ENCODE measurements around the gene PALMD. TPM values are rescaled to one million over a fixed set of nuclear protein-coding genes. Genes with fewer than 3 reads are reported as not detected.

PALMD gene
- total RNA-seq, 1 donor from 2014 or later, result 1.4 TPM

- no peak for DNase-seq (ENCODE audit: low read depth)
- no peak for TF ChIP-seq CTCF (conservative IDR thresholded peaks at IDR 0.05; ENCODE audit: low read depth, low read length)
- H3K4me3 ChIP-seq (ENCODE audit: low read depth, low read length), result no peak overlapping the region
Observed at GRCh38 chr1:99702221-99702620, 56.3 kb downstream of the PALMD start.

DNA sequence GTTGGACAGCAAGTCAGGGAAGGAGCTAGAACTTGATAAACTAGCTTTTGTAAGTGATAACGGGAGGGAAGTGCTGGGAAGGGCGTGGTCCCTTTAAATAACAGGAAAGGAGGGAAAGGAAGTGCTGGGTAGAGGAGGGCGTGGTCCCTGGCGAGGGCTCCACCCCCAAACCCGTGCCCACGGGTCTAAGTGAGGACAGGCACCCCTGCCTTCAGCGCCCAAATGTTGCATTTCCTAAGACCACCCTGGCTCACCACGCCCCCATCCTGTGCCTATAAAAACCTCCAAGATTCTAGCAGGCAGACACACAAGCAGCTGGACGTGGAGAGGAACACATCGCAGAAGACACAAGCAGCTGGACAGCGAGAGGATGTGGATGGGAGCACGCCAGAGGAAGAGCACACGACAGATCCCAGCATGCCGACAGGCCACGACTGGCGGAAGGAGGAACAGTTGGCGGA, 58.5 kb downstream of the PALMD start:
- no peak overlapping the region for H3K4me3 ChIP-seq (ENCODE audit: low read depth, low read length)
- TF ChIP-seq CTCF (conservative IDR thresholded peaks at IDR 0.05; ENCODE audit: low read depth, low read length), result no peak
- no peak for DNase-seq (ENCODE audit: low read depth)

- DNase-seq (ENCODE audit: low read depth), result no peak
- TF ChIP-seq CTCF (conservative IDR thresholded peaks at IDR 0.05; ENCODE audit: low read depth, low read length), result no peak
- no peak overlapping the region for H3K4me3 ChIP-seq (ENCODE audit: low read depth, low read length)
Observed at GRCh38 chr1:99705385-99705784, 59.5 kb downstream of the PALMD start.

- H3K4me3 ChIP-seq (ENCODE audit: low read depth, low read length), result no peak overlapping the region
- DNase-seq (ENCODE audit: low read depth), result no peak
- TF ChIP-seq CTCF (conservative IDR thresholded peaks at IDR 0.05; ENCODE audit: low read depth, low read length), result peak; percentile 84
Observed at GRCh38 chr1:99707535-99708142, 61.7 kb downstream of the PALMD start.

- H3K4me3 ChIP-seq (ENCODE audit: low read depth, low read length), result no peak overlapping the region
- no peak for TF ChIP-seq CTCF (conservative IDR thresholded peaks at IDR 0.05; ENCODE audit: low read depth, low read length)
- no peak for DNase-seq (ENCODE audit: low read depth)
Observed at GRCh38 chr1:99710994-99711393, 65.1 kb downstream of the PALMD start.

GRCh38 chr1:99713006-99713405, 67.1 kb downstream of the PALMD start:
- H3K4me3 ChIP-seq (ENCODE audit: low read depth, low read length), result no peak overlapping the region
- no peak for DNase-seq (ENCODE audit: low read depth)
- no peak for TF ChIP-seq CTCF (conservative IDR thresholded peaks at IDR 0.05; ENCODE audit: low read depth, low read length)

- no peak for TF ChIP-seq CTCF (conservative IDR thresholded peaks at IDR 0.05; ENCODE audit: low read depth, low read length)
- no peak for DNase-seq (ENCODE audit: low read depth)
- no peak overlapping the region for H3K4me3 ChIP-seq (ENCODE audit: low read depth, low read length)
Observed at GRCh38 chr1:99717005-99717404, 71.1 kb downstream of the PALMD start.

Data from epithelial cell of proximal tubule (primary cell).